OCI-LY1 (cell line): ENCODE results near the gene SDK1.

ENCODE experiments used
- EZH2 ChIP-seq: fragments of 200-600 bp; sonication (generic), shearing (Covaris generic); IDR thresholded peaks from 2 replicates; pipeline ENCODE4 v1.8.0; 2017; ENCODE audit warnings: borderline replicate concordance, mixed run types, mild to moderate bottlenecking, antibody characterized with exemption, low read length, moderate library complexity, mixed read lengths
- TF ChIP-seq, protein P1 (sequence below): fragments of 200-600 bp; sonication (generic), shearing (Covaris generic); IDR thresholded peaks from 2 replicates; pipeline ENCODE4 v1.5.1; 2017; ENCODE audit warnings: mild to moderate bottlenecking, antibody characterized with exemption, low read length, moderate library complexity, mixed read lengths

DNA sequence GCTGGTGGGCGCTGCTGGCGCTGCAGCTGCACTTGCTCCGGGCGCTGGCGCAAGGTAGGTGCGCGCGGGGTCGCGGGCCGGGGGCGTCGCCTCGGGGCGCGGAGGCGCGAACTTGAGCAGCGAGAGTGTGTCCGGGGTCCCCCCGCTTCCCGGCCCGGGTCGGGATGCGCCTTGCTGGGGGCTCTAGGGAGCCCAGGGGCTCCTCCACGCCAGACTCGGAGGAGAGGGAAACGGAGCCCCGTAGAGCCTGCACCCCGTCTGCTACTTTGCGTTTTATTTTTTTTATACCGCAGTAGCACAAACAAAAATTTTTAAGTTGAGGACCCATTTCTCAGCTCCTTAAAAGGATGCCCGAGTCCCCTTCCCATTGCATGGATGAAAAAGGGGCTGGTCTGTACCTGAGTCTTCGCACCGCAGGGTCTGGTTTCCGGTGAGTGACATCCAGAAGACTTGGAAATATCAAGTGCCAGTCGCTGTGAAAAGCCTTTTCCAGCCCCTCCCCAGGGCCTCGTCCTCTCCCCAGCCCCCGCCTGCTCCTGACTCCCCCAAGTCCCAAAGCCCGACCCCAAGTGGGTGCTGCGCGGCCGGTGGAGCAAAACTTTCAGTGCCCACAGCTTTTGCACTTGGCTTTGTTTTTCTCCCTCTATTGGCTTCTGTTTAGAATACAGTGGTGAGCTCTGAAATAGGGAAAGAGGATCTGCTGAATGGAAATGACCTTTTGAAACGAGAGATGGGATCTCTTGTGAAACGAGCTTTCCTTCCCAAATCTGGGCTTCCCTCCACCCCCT lies 973 bp downstream of the SDK1 start:
- TF ChIP-seq, protein P1, sequence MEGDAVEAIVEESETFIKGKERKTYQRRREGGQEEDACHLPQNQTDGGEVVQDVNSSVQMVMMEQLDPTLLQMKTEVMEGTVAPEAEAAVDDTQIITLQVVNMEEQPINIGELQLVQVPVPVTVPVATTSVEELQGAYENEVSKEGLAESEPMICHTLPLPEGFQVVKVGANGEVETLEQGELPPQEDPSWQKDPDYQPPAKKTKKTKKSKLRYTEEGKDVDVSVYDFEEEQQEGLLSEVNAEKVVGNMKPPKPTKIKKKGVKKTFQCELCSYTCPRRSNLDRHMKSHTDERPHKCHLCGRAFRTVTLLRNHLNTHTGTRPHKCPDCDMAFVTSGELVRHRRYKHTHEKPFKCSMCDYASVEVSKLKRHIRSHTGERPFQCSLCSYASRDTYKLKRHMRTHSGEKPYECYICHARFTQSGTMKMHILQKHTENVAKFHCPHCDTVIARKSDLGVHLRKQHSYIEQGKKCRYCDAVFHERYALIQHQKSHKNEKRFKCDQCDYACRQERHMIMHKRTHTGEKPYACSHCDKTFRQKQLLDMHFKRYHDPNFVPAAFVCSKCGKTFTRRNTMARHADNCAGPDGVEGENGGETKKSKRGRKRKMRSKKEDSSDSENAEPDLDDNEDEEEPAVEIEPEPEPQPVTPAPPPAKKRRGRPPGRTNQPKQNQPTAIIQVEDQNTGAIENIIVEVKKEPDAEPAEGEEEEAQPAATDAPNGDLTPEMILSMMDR: peak; percentile 32; the same call in 1 of the 2 replicates
- no peak for TF ChIP-seq EZH2
